A673 (cell line): Measurements from ENCODE around the gene SNX13.

ENCODE experiments used
- CTCF ChIP-seq: fragments of 300-800, 200-600 bp; sonication (generic); conservative IDR thresholded peaks from 2 replicates; pipeline ENCODE4 v1.5.1; 2017; ENCODE audit warnings: low read depth, mild to moderate bottlenecking, antibody characterized with exemption, low read length, moderate library complexity, mixed read lengths
- EZH2 ChIP-seq: fragments of 200-600 bp; sonication (generic); IDR thresholded peaks from 2 replicates; pipeline ENCODE4 v1.6.1; 2017; ENCODE audit warnings: borderline replicate concordance, low read depth, mild to moderate bottlenecking, mixed read lengths, antibody characterized with exemption, low read length; ENCODE audit not compliant: poor library complexity, severe bottlenecking

- TF ChIP-seq CTCF (no peak), EZH2 (no peak)
These were observed 123.4 kb downstream of the SNX13 start for GRCh38 chr7:17816903-17817302.
